SK-N-MC (cell line): ENCODE results near the gene GFRA1.

ENCODE experiments used
- EZH2 ChIP-seq: fragments of 200-600 bp; sonication (generic); IDR thresholded peaks from one replicate; pipeline ENCODE4 v1.6.1; 2017; ENCODE audit warnings: antibody characterized with exemption
- FOXP2 ChIP-seq: optimal IDR thresholded peaks from 2 replicates; pipeline ENCODE3; 2011; ENCODE audit warnings: mild to moderate bottlenecking, moderate library complexity; ENCODE audit not compliant: insufficient read depth; ENCODE audit errors: extremely low read length, control extremely low read depth
- POLR2AphosphoS5 ChIP-seq: IDR thresholded peaks from 2 replicates; pipeline ENCODE4 v1.6.1; 2012; ENCODE audit warnings: mild to moderate bottlenecking, low read depth, low read length, borderline replicate concordance

DNA sequence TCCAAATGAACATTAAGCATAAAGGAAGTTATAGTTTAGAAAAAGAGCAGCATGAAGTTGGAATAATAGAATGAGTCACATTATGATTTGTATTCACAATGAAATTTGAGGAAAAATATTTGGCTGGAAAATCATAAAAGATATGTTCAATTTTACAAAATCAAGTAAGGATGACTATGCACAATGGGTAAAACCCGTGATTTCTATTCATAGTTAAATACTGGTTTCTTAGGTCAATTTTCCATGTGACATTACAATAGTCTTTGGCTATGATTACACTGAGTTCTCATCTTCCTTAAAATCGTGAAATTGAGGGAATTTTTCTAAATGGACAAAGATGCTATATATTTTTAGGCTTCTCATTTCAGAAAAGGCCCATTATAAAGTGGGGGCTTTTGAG lies 33.8 kb upstream of the GFRA1 start:
- TF ChIP-seq POLR2AphosphoS5 (no peak), EZH2 (no peak), FOXP2 (no peak)
